GM19455 (cell line): ENCODE results near the gene HIRIP3.
"Not testable (repeated sequence)": the region's sequence is repeated elsewhere in the genome, so short reads cannot be mapped to it uniquely, and the experiment has no call there.

ENCODE experiments used
- ATAC-seq: cut with Tn5 transposase; IDR thresholded peaks from one replicate; pipeline ENCODE4 v1.9.1; 2021; ENCODE audit not compliant: unreplicated experiment

The HIRIP3 gene

GRCh38 chr16:29962344-29962994 lies 32.9 kb downstream of the HIRIP3 start:
- ATAC-seq: no peak

- ATAC-seq: peak; percentile 80
Measured at GRCh38 chr16:29961479-29962343, 33.7 kb downstream of the HIRIP3 start, which contains the start of gene TMEM219. Gene TMEM219, plus strand, starts transcription at chr16:29962079. Its CDS starts 1,065 bp downstream, at chr16:29963144.

- ATAC-seq: no peak
Measured at GRCh38 chr16:29961127-29961478, 34.3 kb downstream of the HIRIP3 start.

- not testable (repeated sequence) for ATAC-seq
Measured at GRCh38 chr16:29959821-29960220, 35.6 kb downstream of the HIRIP3 start.

GRCh38 chr16:29959293-29959692 lies 36.1 kb downstream of the HIRIP3 start:
- ATAC-seq: no peak

GRCh38 chr16:29958756-29959155 lies 36.7 kb downstream of the HIRIP3 start:
- no peak for ATAC-seq

GRCh38 chr16:29951625-29952365 lies 43.6 kb downstream of the HIRIP3 start:
- ATAC-seq: no peak

GRCh38 chr16:29950806-29951461 lies 44.5 kb downstream of the HIRIP3 start:
- ATAC-seq: no peak

GRCh38 chr16:29947897-29948296 lies 47.5 kb downstream of the HIRIP3 start:
- ATAC-seq: no peak

- ATAC-seq: no peak
Measured at GRCh38 chr16:29943846-29944799, 51.3 kb downstream of the HIRIP3 start.
